H1 (cell line): ENCODE results near the gene CHN2. TPM values are rescaled to one million over a fixed set of nuclear protein-coding genes. Genes with fewer than 3 reads are reported as not detected.

Experiments used
- HDAC6 ChIP-seq: IDR thresholded peaks from one replicate; pipeline ENCODE4 v1.7.1; 2012; ENCODE audit warnings: low read depth, mild to moderate bottlenecking, inconsistent platforms, low read length, moderate library complexity
- NRF1 ChIP-seq: IDR thresholded peaks from 2 replicates; pipeline ENCODE4 v1.6.1; 2011; ENCODE audit warnings: mild to moderate bottlenecking, low read depth, low read length, improper control_type of control experiment
- SAP30 ChIP-seq: fragments of 300-600 bp; sonication (generic); IDR thresholded peaks from 2 replicates; pipeline ENCODE4 v1.7.1; 2012; ENCODE audit warnings: low read length, moderate library complexity, mild to moderate bottlenecking, inconsistent platforms; ENCODE audit not compliant: insufficient read depth, insufficient replicate concordance
- SIX5 ChIP-seq: IDR thresholded peaks from 2 replicates; pipeline ENCODE4 v1.6.1; 2011; ENCODE audit warnings: mild to moderate bottlenecking, low read depth, low read length
- SP4 ChIP-seq: IDR thresholded peaks from 2 replicates; pipeline ENCODE4 v1.6.1; 2012; ENCODE audit warnings: low read length, inconsistent platforms
- TAF7 ChIP-seq: optimal IDR thresholded peaks from 2 replicates; pipeline ENCODE3; 2011; ENCODE audit warnings: low read depth, mild to moderate bottlenecking, inconsistent platforms, low read length, moderate library complexity, borderline replicate concordance
- polyA plus RNA-seq, 7 experiments: library from polyadenylated mRNA; depleted of rRNA in 3 of 7; stranded (reverse) in 5 of 7; unstranded in 2 of 7; fragments of >200 nt in 5 of 7; fragments of 200-250 nt in 2 of 7; gene quantifications; 1 replicate in 5 of 7; 2 replicates in 1 of 7; 4 replicates in 1 of 7; pipeline versions ENCODE4 v1.2.1 to v1.2.3, GENCODE V29; 2011 to 2013; ENCODE audit warnings: missing spikeins in 2 of 7, mixed read lengths in 2 of 7
- total RNA-seq: library from RNA; stranded (reverse); fragmentation: NEBNext Ultra II Directional; extraction: Animal tissue kit (Norgen Biotek cat#: 25700); gene quantifications from 2 replicates; pipeline ENCODE4 v1.2.1, GENCODE V29; 2021

Gene CHN2
- total and polyA plus RNA-seq, 2 of the 8 experiments (the other 6 are each of a cell fraction or from before 2014, with no cell fraction given): 2.9 to 4.8 TPM

- TF ChIP-seq NRF1 (no peak), SIX5 (no peak), SP4 (no peak), SAP30 (no peak), HDAC6 (no peak), TAF7 (no peak)
These were observed 176.1 kb downstream of the CHN2 start (continued) for GRCh38 chr7:29370531-29371314.
